K562 (cell line): ENCODE data around the gene CLEC1A.

Experiments used
- GATA2 ChIP-seq: sonication (generic); formaldehyde crosslinking; IDR thresholded peaks from 2 replicates; pipeline ENCODE4 v1.4.0; 2020; ENCODE audit warnings: mild to moderate bottlenecking, missing genetic modification reagents
- POLR2A ChIP-seq: fragments of 450-650 bp; conservative IDR thresholded peaks from 2 replicates; pipeline ENCODE4 v1.6.1; 2016
- POLR2AphosphoS5 ChIP-seq: IDR thresholded peaks from 2 replicates; pipeline ENCODE4 v1.6.1; 2011; ENCODE audit warnings: mild to moderate bottlenecking, low read depth, low read length, moderate library complexity; ENCODE audit not compliant: control insufficient read depth, insufficient read depth
- TF ChIP-seq, protein P1 (sequence below), 3 experiments: IDR thresholded peaks in 2 of 3; conservative IDR thresholded peaks in 1 of 3; 2 replicates each; pipeline ENCODE4 v1.5.1; 2011 to 2012; ENCODE audit warnings: low read length in 3 of 3, mild to moderate bottlenecking in 3 of 3, control low read depth in 2 of 3, improper control_type of control experiment in 1 of 3, inconsistent platforms in 1 of 3, low read depth in 1 of 3, mixed read lengths in 1 of 3, moderate library complexity in 1 of 3; ENCODE audit not compliant: insufficient read depth in 2 of 3

DNA sequence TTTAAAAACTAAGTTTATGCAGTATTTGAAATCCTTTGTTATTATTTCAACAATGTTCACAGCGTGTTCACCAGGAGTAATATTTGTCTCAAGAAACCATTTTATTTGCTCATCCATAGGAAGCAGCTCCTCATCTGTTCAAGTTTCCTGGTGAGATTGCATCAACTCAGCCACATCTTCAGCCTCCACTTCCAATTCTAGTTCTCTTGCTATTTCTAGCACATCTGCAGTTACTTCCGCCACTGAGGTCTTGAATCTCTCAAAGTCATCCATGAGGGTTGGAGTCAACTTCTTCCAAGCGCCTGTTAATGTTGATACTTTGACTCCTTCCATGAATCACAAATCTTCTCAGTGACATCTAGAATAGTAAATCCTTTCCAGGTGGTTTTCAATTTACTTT, 50.3 kb downstream of the CLEC1A start:
- TF ChIP-seq GATA2 (CRISPR knock-in tag): no peak
- no peak for TF ChIP-seq POLR2AphosphoS5
- TF ChIP-seq, protein P1, sequence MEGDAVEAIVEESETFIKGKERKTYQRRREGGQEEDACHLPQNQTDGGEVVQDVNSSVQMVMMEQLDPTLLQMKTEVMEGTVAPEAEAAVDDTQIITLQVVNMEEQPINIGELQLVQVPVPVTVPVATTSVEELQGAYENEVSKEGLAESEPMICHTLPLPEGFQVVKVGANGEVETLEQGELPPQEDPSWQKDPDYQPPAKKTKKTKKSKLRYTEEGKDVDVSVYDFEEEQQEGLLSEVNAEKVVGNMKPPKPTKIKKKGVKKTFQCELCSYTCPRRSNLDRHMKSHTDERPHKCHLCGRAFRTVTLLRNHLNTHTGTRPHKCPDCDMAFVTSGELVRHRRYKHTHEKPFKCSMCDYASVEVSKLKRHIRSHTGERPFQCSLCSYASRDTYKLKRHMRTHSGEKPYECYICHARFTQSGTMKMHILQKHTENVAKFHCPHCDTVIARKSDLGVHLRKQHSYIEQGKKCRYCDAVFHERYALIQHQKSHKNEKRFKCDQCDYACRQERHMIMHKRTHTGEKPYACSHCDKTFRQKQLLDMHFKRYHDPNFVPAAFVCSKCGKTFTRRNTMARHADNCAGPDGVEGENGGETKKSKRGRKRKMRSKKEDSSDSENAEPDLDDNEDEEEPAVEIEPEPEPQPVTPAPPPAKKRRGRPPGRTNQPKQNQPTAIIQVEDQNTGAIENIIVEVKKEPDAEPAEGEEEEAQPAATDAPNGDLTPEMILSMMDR (IDR thresholded peaks at IDR 0.05 in 2 of 3, conservative IDR thresholded peaks at IDR 0.05 in 1 of 3; ENCODE audit: insufficient read depth in 2 of 3, low read depth in 1 of 3, low read length in 3 of 3): no peak
- no peak for TF ChIP-seq POLR2A
